CD4-positive, alpha-beta T cell (primary cell): Measurements from ENCODE around the gene ATRNL1. TPM values are rescaled to one million over a fixed set of nuclear protein-coding genes. Genes with fewer than 3 reads are reported as not detected.
"Not testable (repeated sequence)": the region's sequence is repeated elsewhere in the genome, so short reads cannot be mapped to it uniquely, and the experiment has no call there.

Experiments used
- ATAC-seq: fragments of 200-7000 bp; cut with Tn5 transposase; one replicate; pipeline ENCODE4 v1.10.0; 2022; ENCODE audit warnings: mild to moderate bottlenecking; ENCODE audit not compliant: poor library complexity
- CTCF ChIA-PET: fragments of 350-600 bp; sonication (Branson Sonifier 250); formaldehyde crosslinking; loops from one replicate; lab custom pipeline; 2021; ENCODE audit warnings: antibody characterized with exemption, inconsistent platforms; lab: Charles Lee
- POLR2A ChIA-PET: fragments of 350-600 bp; sonication (Branson Sonifier 250); formaldehyde crosslinking; loops from one replicate; lab custom pipeline; 2021; ENCODE audit warnings: antibody characterized with exemption, inconsistent platforms; lab: Charles Lee
- DNase-seq, 14 experiments: peaks; one replicate each; pipeline ENCODE4 v3.0.0-alpha.2; 2013 to 2020; ENCODE audit warnings: mixed read lengths in 2 of 14
- H3K27ac ChIP-seq, 2 donors: one replicate each; pipeline versions ENCODE4 v1.5.1 to v1.7.0; 2013; ENCODE audit warnings: low read length in 2 of 2, low read depth in 1 of 2, mild to moderate bottlenecking in 1 of 2
- H3K27me3 ChIP-seq, 2 experiments: 1 replicate in 1 of 2; 2 replicates in 1 of 2; pipeline versions ENCODE4 v1.6.1 to v1.7.0; 2013; ENCODE audit warnings: low read length in 2 of 2, control low read depth in 1 of 2, mild to moderate bottlenecking in 1 of 2, moderate library complexity in 1 of 2; ENCODE audit not compliant: insufficient read depth in 2 of 2, control insufficient read depth in 1 of 2
- H3K36me3 ChIP-seq: one replicate; pipeline ENCODE4 v1.6.1; 2013; ENCODE audit warnings: low read length, control low read depth; ENCODE audit not compliant: insufficient read depth
- H3K4me1 ChIP-seq: one replicate; pipeline ENCODE4 v1.6.1; 2013; ENCODE audit warnings: low read length, control low read depth; ENCODE audit not compliant: insufficient read depth
- H3K4me3 ChIP-seq: one replicate; pipeline ENCODE4 v1.5.1; 2013; ENCODE audit warnings: mild to moderate bottlenecking, low read length, moderate library complexity
- H3K9me3 ChIP-seq, 2 experiments: 1 replicate in 1 of 2; 2 replicates in 1 of 2; pipeline versions ENCODE4 v1.6.1 to v1.7.0; 2013; ENCODE audit warnings: low read length in 2 of 2, mild to moderate bottlenecking in 2 of 2, control low read depth in 1 of 2, moderate library complexity in 1 of 2; ENCODE audit not compliant: control insufficient read depth in 1 of 2, insufficient read depth in 1 of 2
- H3K27ac Mint-ChIP-seq: one replicate; pipeline ENCODE4 v1.8.0; 2020; ENCODE audit warnings: mixed read lengths
- H3K27me3 Mint-ChIP-seq: one replicate; pipeline ENCODE4 v1.8.0; 2021; ENCODE audit warnings: mixed read lengths
- H3K36me3 Mint-ChIP-seq: one replicate; pipeline ENCODE4 v1.8.0; 2021; ENCODE audit warnings: low read depth, mixed read lengths
- H3K4me1 Mint-ChIP-seq: one replicate; pipeline ENCODE4 v1.8.0; 2021; ENCODE audit warnings: low read depth, mixed read lengths
- H3K4me3 Mint-ChIP-seq: one replicate; pipeline ENCODE4 v1.8.0; 2020; ENCODE audit warnings: mild to moderate bottlenecking, mixed read lengths
- H3K9me3 Mint-ChIP-seq: one replicate; pipeline ENCODE4 v1.8.0; 2020; ENCODE audit warnings: mixed read lengths
- CTCF ChIP-seq: fragments of 200-600 bp; IDR thresholded peaks from one replicate; pipeline ENCODE4 v1.8.0; 2022; ENCODE audit warnings: antibody characterized with exemption, mild to moderate bottlenecking
- intact Hi-C, 2 experiments: fragments of 100-400 bp; cut with DNase I in 1 of 2; cut with micrococcal nuclease in 1 of 2; formaldehyde crosslinking; loops; one replicate each; pipeline versions ENCODE4 v1.15.1 to v1.9.0; 2023 to 2025; cut with DNase I, micrococcal nuclease
- total RNA-seq, 174 experiments: library from RNA in 2 of 174; stranded (reverse) in 2 of 174; gene quantifications; one replicate each; pipeline ENCODE4 v1.2.3 and lab custom pipeline; 2021 to 2026

ATRNL1 gene
- total RNA-seq, 2 experiments from 2014 or later: not detected

- no peak overlapping the region for H3K4me3 ChIP-seq
- H3K36me3 ChIP-seq: no peaks in the 10 kb centered on the region
- Mint-ChIP-seq H3K27ac (no peak overlapping the region), H3K27me3 (no peaks in the 10 kb centered on the region), H3K4me3 (no peak overlapping the region), H3K9me3 (peaks cover 2% of the 10 kb centered on the region), H3K36me3 (no peaks in the 10 kb centered on the region), H3K4me1 (no peaks in the 10 kb centered on the region)
- H3K27me3 ChIP-seq: no peaks in the 10 kb centered on the region
- no peaks in the 10 kb centered on the region for H3K9me3 ChIP-seq
- ATAC-seq (no peak), DNase-seq (no peak)
- POLR2A ChIA-PET: no interaction called here
- CTCF ChIA-PET: no interaction called here
- H3K27ac ChIP-seq: no peak overlapping the region
- intact Hi-C loops: no loop called here
- no peak for TF ChIP-seq CTCF
- no peaks in the 10 kb centered on the region for H3K4me1 ChIP-seq
These were observed 304.9 kb downstream of the ATRNL1 start for GRCh38 chr10:115398026-115398425.

GRCh38 chr10:115402699-115403098 lies 309.5 kb downstream of the ATRNL1 start:
- H3K36me3 ChIP-seq: no peaks in the 10 kb centered on the region
- no peak overlapping the region for H3K27ac Mint-ChIP-seq
- H3K4me1 Mint-ChIP-seq: no peaks in the 10 kb centered on the region
- H3K9me3 ChIP-seq: no peaks in the 10 kb centered on the region
- no peak overlapping the region for H3K4me3 Mint-ChIP-seq
- intact Hi-C loops: no loop called here
- no peaks in the 10 kb centered on the region for H3K27me3 ChIP-seq
- H3K4me1 ChIP-seq: no peaks in the 10 kb centered on the region
- H3K4me3 ChIP-seq: no peak overlapping the region
- no peak for DNase-seq
- no peak for ATAC-seq
- TF ChIP-seq CTCF: no peak
- H3K9me3 Mint-ChIP-seq: peaks cover 10% of the 10 kb centered on the region
- no peak overlapping the region for H3K27ac ChIP-seq
- no peaks in the 10 kb centered on the region for H3K36me3 Mint-ChIP-seq
- CTCF ChIA-PET: no interaction called here
- POLR2A ChIA-PET: no interaction called here
- H3K27me3 Mint-ChIP-seq: no peaks in the 10 kb centered on the region

- intact Hi-C loops, H3K27me3 ChIP-seq, ATAC-seq, H3K27me3 Mint-ChIP-seq, H3K36me3 Mint-ChIP-seq, H3K9me3 ChIP-seq, CTCF ChIA-PET, POLR2A ChIA-PET, H3K36me3 ChIP-seq, H3K4me3 Mint-ChIP-seq, DNase-seq, H3K27ac Mint-ChIP-seq, H3K4me1 ChIP-seq, H3K4me3 ChIP-seq, H3K4me1 Mint-ChIP-seq, H3K27ac ChIP-seq: not testable (repeated sequence)
- H3K9me3 Mint-ChIP-seq: peaks cover 22% of the 10 kb centered on the region
These were observed 312.7 kb downstream of the ATRNL1 start for GRCh38 chr10:115405838-115406237.

DNA sequence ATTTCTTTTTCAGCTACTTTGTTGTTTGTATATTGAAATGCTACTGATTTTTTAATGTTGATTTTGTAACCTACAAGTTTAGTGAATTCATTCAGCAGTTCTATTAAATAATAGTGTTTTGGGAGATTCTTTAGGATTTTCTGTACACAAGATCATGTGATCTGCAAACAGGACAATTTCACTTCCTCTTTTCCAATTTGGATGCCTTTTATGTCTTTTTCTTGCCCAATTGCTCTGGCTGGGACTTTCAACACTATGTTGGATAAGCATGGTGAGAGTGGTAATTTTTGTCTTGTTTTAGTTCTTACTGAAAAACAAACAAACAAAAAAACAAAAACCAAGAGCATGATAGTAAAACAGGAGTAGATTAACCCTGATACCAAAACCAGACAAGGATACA lies 316.2 kb downstream of the ATRNL1 start:
- Mint-ChIP-seq H3K9me3 (peaks cover 17% of the 10 kb centered on the region), H3K4me3 (no peak overlapping the region), H3K27me3 (no peaks in the 10 kb centered on the region), H3K27ac (no peak overlapping the region), H3K4me1 (no peaks in the 10 kb centered on the region), H3K36me3 (no peaks in the 10 kb centered on the region)
- no peaks in the 10 kb centered on the region for H3K4me1 ChIP-seq
- ChIA-PET CTCF (no interaction called here), POLR2A (no interaction called here)
- H3K27me3 ChIP-seq: no peaks in the 10 kb centered on the region
- H3K9me3 ChIP-seq: peaks cover 4 to 5% of the 10 kb centered on the region in 2 experiments
- intact Hi-C loops: no loop called here
- H3K36me3 ChIP-seq: no peaks in the 10 kb centered on the region
- no peak overlapping the region for H3K27ac ChIP-seq
- ATAC-seq: no peak
- no peak for TF ChIP-seq CTCF
- no peak for DNase-seq
- H3K4me3 ChIP-seq: no peak overlapping the region
